Brain microvascular endothelial cell (primary cell): ENCODE measurements around the gene CD72.
"Not testable (repeated sequence)": the region's sequence is repeated elsewhere in the genome, so short reads cannot be mapped to it uniquely, and the experiment has no call there.

Experiments
- DNase-seq: peaks from one replicate; pipeline ENCODE4 v3.0.0-alpha.2; 2020
- H3K27ac ChIP-seq: fragments of 250-450 bp; sonication (Bioruptor Pico); 2 replicates; pipeline ENCODE4 v1.5.1; 2020; ENCODE audit warnings: mild to moderate bottlenecking, moderate library complexity
- H3K27me3 ChIP-seq: fragments of 250-450 bp; sonication (Bioruptor Pico); replicated peaks from 2 replicates; pipeline ENCODE4 v1.5.1; 2020; ENCODE audit warnings: mild to moderate bottlenecking
- H3K36me3 ChIP-seq: fragments of 250-450 bp; sonication (Bioruptor Pico); replicated peaks from 2 replicates; pipeline ENCODE4 v1.5.1; 2020; ENCODE audit warnings: mild to moderate bottlenecking
- H3K4me3 ChIP-seq: 2 replicates; pipeline ENCODE4 v1.5.1; 2011; ENCODE audit warnings: low read depth, mild to moderate bottlenecking, control low read depth, low read length, moderate library complexity
- CTCF ChIP-seq: IDR thresholded peaks from 2 replicates; pipeline ENCODE4 v1.5.1; 2011; ENCODE audit warnings: low read depth, mild to moderate bottlenecking, moderate library complexity, low read length, control low read depth, inconsistent platforms; ENCODE audit errors: missing control alignments
- in situ Hi-C: cut with HindIII; loops from 2 replicates; pipeline ENCODE4 v1.10.0; 2017; ENCODE audit warnings: low sequenced_read_pairs, low pct_ligation_motif_present

Gene CD72

DNA sequence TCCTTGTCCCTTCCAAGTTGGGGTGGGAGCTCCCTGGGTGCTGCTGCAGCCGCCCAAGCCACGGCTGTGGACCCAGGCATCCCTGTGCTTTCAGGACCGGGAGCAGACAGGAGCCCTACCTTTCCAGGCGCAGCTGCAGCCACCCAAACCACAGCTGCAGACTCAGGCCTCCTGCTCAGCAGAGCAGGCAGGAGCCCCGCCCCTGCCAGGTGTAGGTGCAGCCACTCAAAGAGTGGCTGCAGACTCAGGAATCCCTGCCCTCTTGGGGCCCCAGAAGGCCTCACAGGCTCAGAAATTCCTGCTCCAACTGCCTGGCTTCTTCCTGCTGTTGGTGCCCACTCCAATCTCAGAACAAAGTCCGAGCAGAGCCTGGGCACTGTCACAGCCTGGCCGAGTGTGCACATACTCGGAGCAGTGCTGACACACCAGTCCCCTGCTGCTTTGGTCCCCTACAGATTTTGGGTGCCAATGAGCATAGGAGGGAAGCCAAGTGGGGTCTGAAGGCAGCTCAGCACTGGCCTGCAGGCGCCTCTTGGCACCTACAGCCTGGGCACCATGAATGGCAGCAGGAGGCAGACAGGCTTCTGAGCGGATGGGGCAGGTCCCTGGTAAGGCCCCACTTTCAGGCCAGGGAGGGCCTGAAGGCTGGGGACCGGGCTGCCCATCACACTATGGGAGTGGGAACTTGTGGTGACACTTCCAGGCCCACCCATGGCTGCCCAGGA is 19.2 kb downstream of the CD72 start:
- Histone ChIP-seq H3K27ac (no peak overlapping the region), H3K4me3 (no peak overlapping the region), H3K27me3 (no peaks in the 10 kb centered on the region), H3K36me3 (no peaks in the 10 kb centered on the region)
- no peak for DNase-seq
- in situ Hi-C loops, result no loop called here
- no peak for TF ChIP-seq CTCF

GRCh38 chr9:35596907-35597306 is 21.3 kb downstream of the CD72 start:
- H3K4me3 ChIP-seq, DNase-seq, H3K36me3 ChIP-seq, H3K27me3 ChIP-seq, H3K27ac ChIP-seq, in situ Hi-C loops: not testable (repeated sequence)

- no peak for DNase-seq
- no peaks in the 10 kb centered on the region for H3K36me3 ChIP-seq
- H3K4me3 ChIP-seq, result no peak overlapping the region
- in situ Hi-C loops, result no loop called here
- no peaks in the 10 kb centered on the region for H3K27me3 ChIP-seq
- H3K27ac ChIP-seq, result no peak overlapping the region
- no peak for TF ChIP-seq CTCF
Measured at GRCh38 chr9:35594471-35594870, 23.7 kb downstream of the CD72 start.

GRCh38 chr9:35593581-35593980 is 24.6 kb downstream of the CD72 start:
- in situ Hi-C loops, result no loop called here
- no peak for DNase-seq
- no peak overlapping the region for H3K27ac ChIP-seq
- no peaks in the 10 kb centered on the region for H3K27me3 ChIP-seq
- no peak overlapping the region for H3K4me3 ChIP-seq
- TF ChIP-seq CTCF, result no peak
- H3K36me3 ChIP-seq, result no peaks in the 10 kb centered on the region

GRCh38 chr9:35588506-35588905 is 29.7 kb downstream of the CD72 start:
- H3K36me3 ChIP-seq, H3K4me3 ChIP-seq, H3K27ac ChIP-seq, H3K27me3 ChIP-seq, DNase-seq, in situ Hi-C loops: not testable (repeated sequence)

DNA sequence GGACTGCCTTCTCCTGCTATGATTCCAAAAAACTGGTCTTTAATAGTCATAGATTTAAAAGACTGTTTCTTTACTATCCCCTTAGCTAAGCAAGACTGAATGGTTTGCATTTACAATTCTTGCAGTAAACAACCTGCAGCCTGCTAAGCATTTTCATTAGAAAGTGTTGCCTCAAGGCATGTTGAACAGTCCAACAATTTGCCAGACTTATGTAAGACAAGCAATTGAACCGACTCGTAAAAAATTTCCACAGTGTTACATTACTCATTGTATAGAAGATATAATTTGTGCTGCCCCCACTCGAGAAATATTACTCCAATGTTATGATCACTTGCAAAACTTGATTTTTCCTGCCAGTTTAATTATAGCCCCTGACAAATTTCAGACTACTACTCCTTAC is 33.5 kb downstream of the CD72 start:
- H3K4me3 ChIP-seq, H3K36me3 ChIP-seq, H3K27ac ChIP-seq, H3K27me3 ChIP-seq, in situ Hi-C loops, DNase-seq: not testable (repeated sequence)

DNA sequence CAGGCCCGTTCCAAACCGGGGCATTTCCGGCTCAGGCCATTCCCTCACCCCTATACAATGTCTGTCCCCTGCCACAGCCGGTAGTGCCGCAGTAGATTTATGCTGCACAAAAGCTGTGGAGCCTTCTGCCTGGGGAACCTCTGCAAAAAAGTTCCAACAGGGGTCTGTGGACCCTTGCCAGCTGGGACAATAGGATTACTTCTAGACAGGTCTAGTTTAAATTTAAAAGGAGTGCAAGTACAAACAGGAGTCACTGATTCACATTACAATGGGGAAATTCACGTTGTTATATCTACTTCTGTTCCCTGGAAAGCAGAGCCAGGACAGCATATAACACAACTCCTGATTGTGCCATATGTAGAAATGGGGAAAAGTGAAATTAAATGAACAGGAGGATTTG is 34.7 kb downstream of the CD72 start:
- in situ Hi-C loops, DNase-seq, H3K4me3 ChIP-seq, H3K36me3 ChIP-seq, H3K27me3 ChIP-seq, H3K27ac ChIP-seq: not testable (repeated sequence)

GRCh38 chr9:35579659-35580227 is 38.5 kb downstream of the CD72 start:
- in situ Hi-C loops, result not testable (repeated sequence)

More at GRCh38 chr9:35579659-35580227, 38.5 kb downstream of the CD72 start:
- H3K4me3 ChIP-seq, DNase-seq, H3K27ac ChIP-seq, H3K36me3 ChIP-seq, H3K27me3 ChIP-seq: not testable (repeated sequence)
